Measurements from ENCODE around the gene PBX1.

PBX1 gene

GRCh38 chr1:164688791-164689190 lies 129.8 kb downstream of the PBX1 start:
- no peaks in the 10 kb centered on the region for H3K9me3 ChIP-seq (ENCODE audit: insufficient read depth, low read length, severe bottlenecking)
- H3K36me3 ChIP-seq (ENCODE audit: insufficient read depth, low read length): no peaks in the 10 kb centered on the region
- H3K79me2 ChIP-seq (ENCODE audit: insufficient read depth, low read length): no peaks in the 10 kb centered on the region
- H4K20me1 ChIP-seq (ENCODE audit: insufficient read depth, low read length): no peaks in the 10 kb centered on the region
- TF ChIP-seq EZH2 (IDR thresholded peaks at IDR 0.05; ENCODE audit: borderline replicate concordance, low read depth, low read length, severe bottlenecking): no peak
- TF ChIP-seq CTCF (IDR thresholded peaks at IDR 0.05; ENCODE audit: borderline replicate concordance, extremely low read depth, low read length, poor library complexity, severe bottlenecking): no peak
- H3K4me2 ChIP-seq (ENCODE audit: insufficient read depth, low read length): no peak overlapping the region
- no peak overlapping the region for H3K27ac ChIP-seq (ENCODE audit: low read length)
- no peaks in the 10 kb centered on the region for H3K4me1 ChIP-seq (ENCODE audit: insufficient read depth, low read length)
- H3K9ac ChIP-seq (ENCODE audit: low read depth, low read length): no peak overlapping the region
- H3K4me3 ChIP-seq (ENCODE audit: low read depth in 1 of 2, low read length in 2 of 2): no peak overlapping the region
- H2AFZ ChIP-seq (ENCODE audit: low read depth, low read length): no peak overlapping the region
- DNase-seq (no peak), ATAC-seq (ENCODE audit: insufficient read depth, low read depth) (no peak)
- H3K27me3 ChIP-seq (ENCODE audit: insufficient read depth, low read length, poor library complexity): peaks cover 4% of the 10 kb centered on the region

- ATAC-seq (ENCODE audit: insufficient read depth, low read depth): no peak
- no peak overlapping the region for H3K27ac ChIP-seq (ENCODE audit: low read length)
Observed at GRCh38 chr1:164689672-164690511, 130.9 kb downstream of the PBX1 start.

GRCh38 chr1:164692420-164692819 lies 133.4 kb downstream of the PBX1 start:
- no peak overlapping the region for H3K9ac ChIP-seq (ENCODE audit: low read depth, low read length)
- no peaks in the 10 kb centered on the region for H3K9me3 ChIP-seq (ENCODE audit: insufficient read depth, low read length, severe bottlenecking)
- no peak overlapping the region for H3K4me2 ChIP-seq (ENCODE audit: insufficient read depth, low read length)
- no peaks in the 10 kb centered on the region for H4K20me1 ChIP-seq (ENCODE audit: insufficient read depth, low read length)
- DNase-seq (no peak), ATAC-seq (ENCODE audit: insufficient read depth, low read depth) (no peak)
- no peaks in the 10 kb centered on the region for H3K4me1 ChIP-seq (ENCODE audit: insufficient read depth, low read length)
- no peaks in the 10 kb centered on the region for H3K79me2 ChIP-seq (ENCODE audit: insufficient read depth, low read length)
- no peaks in the 10 kb centered on the region for H3K36me3 ChIP-seq (ENCODE audit: insufficient read depth, low read length)
- no peak for TF ChIP-seq CTCF (IDR thresholded peaks at IDR 0.05; ENCODE audit: borderline replicate concordance, extremely low read depth, low read length, poor library complexity, severe bottlenecking)
- TF ChIP-seq EZH2 (IDR thresholded peaks at IDR 0.05; ENCODE audit: borderline replicate concordance, low read depth, low read length, severe bottlenecking): no peak
- H3K4me3 ChIP-seq (ENCODE audit: low read depth in 1 of 2, low read length in 2 of 2): no peak overlapping the region
- no peak overlapping the region for H3K27ac ChIP-seq (ENCODE audit: low read length)
- no peaks in the 10 kb centered on the region for H3K27me3 ChIP-seq (ENCODE audit: insufficient read depth, low read length, poor library complexity)
- no peak overlapping the region for H2AFZ ChIP-seq (ENCODE audit: low read depth, low read length)

More at GRCh38 chr1:164689672-164690511, 130.9 kb downstream of the PBX1 start:
- Histone ChIP-seq H2AFZ (ENCODE audit: low read depth, low read length) (no peak overlapping the region), H3K9ac (ENCODE audit: low read depth, low read length) (no peak overlapping the region), H3K79me2 (ENCODE audit: insufficient read depth, low read length) (no peaks in the 10 kb centered on the region), H3K9me3 (ENCODE audit: insufficient read depth, low read length, severe bottlenecking) (no peaks in the 10 kb centered on the region), H4K20me1 (ENCODE audit: insufficient read depth, low read length) (no peaks in the 10 kb centered on the region), H3K4me2 (ENCODE audit: insufficient read depth, low read length) (no peak overlapping the region), H3K4me1 (ENCODE audit: insufficient read depth, low read length) (no peaks in the 10 kb centered on the region), H3K4me3 (ENCODE audit: low read depth in 1 of 2, low read length in 2 of 2) (no peak overlapping the region), H3K36me3 (ENCODE audit: insufficient read depth, low read length) (no peaks in the 10 kb centered on the region), H3K27me3 (ENCODE audit: insufficient read depth, low read length, poor library complexity) (no peaks in the 10 kb centered on the region)
- no peak for DNase-seq
- TF ChIP-seq CTCF (IDR thresholded peaks at IDR 0.05; ENCODE audit: borderline replicate concordance, extremely low read depth, low read length, poor library complexity, severe bottlenecking) (no peak), EZH2 (IDR thresholded peaks at IDR 0.05; ENCODE audit: borderline replicate concordance, low read depth, low read length, severe bottlenecking) (no peak)

Data from DND-41 (cell line).